Stomach smooth muscle (tissue), 2 donors: ENCODE measurements around the gene VPS8.

Experiments used
- H3K27ac ChIP-seq: one replicate; pipeline ENCODE4 v1.7.0; 2013; ENCODE audit warnings: mild to moderate bottlenecking, low read length, inconsistent platforms
- H3K27me3 ChIP-seq, 2 donors: one replicate each; pipeline ENCODE4 v1.7.0; 2013; ENCODE audit warnings: low read length in 2 of 2; ENCODE audit not compliant: insufficient read depth in 2 of 2, control insufficient read depth in 1 of 2
- H3K36me3 ChIP-seq, 2 donors: one replicate each; pipeline ENCODE4 v1.7.0; 2013; ENCODE audit warnings: low read length in 2 of 2; ENCODE audit not compliant: control insufficient read depth in 2 of 2, insufficient read depth in 2 of 2
- H3K4me1 ChIP-seq: one replicate; pipeline ENCODE4 v1.7.0; 2013; ENCODE audit warnings: low read length; ENCODE audit not compliant: control insufficient read depth, insufficient read depth
- H3K4me3 ChIP-seq, 2 donors: one replicate each; pipeline ENCODE4 v1.7.0; 2013; ENCODE audit warnings: low read length in 2 of 2
- H3K9ac ChIP-seq, 2 donors: one replicate each; pipeline ENCODE4 v1.7.0; 2013; ENCODE audit warnings: low read length in 2 of 2, mild to moderate bottlenecking in 1 of 2
- H3K9me3 ChIP-seq, 2 donors: one replicate each; pipeline ENCODE4 v1.7.0; 2013; ENCODE audit warnings: low read length in 2 of 2; ENCODE audit not compliant: control insufficient read depth in 2 of 2
- donor health status: healthy.
- donor health status: Pancreatic carcinoma.

Gene VPS8

DNA sequence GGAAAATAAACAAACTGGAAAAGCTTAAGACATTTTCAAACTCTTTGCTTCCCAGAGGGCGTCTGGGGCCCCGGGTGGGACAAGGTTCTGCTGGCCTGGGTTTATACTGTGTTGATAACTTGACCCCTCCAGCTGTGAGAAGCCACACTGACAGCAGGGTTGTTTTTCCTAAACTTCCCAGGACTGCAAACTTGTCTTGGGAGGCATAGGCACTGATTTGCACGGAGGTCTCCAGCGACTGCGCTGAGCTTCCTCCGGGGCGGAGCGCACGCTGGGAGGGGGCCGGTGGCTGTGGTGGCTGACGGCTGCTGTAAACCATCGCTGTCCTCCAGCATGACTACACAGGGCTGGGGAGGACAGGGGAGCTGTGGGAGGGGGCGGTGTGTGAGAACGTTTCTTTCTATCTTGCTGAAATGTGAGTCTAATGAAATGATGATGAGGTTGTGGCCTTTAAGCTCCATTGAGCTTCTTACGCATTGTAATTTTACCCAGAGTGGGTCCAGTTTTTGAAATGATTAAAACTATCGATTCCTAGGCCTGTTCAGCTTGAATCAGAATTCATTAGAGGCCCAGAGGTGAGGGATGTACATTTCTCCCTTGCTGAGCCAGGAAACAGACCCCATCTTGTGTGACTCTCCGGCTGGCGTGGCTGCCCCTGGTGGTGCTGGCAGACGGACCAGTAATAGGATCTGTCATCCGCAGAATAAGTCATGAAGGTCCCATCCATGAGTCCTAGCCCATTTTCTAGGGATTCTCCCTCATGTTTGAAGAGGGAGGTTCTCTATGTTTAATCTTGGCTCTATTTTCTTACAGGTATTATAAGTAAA, 40.5 kb upstream of the VPS8 start:
- H3K4me3 ChIP-seq, result no peak overlapping the region
- H3K9ac ChIP-seq, result no peak overlapping the region
- H3K36me3 ChIP-seq, result no peaks in the 10 kb centered on the region
- H3K4me1 ChIP-seq, result peaks cover 6% of the 10 kb centered on the region
- no peaks in the 10 kb centered on the region for H3K9me3 ChIP-seq
- H3K27ac ChIP-seq, result no peak overlapping the region
- H3K27me3 ChIP-seq, result no peaks in the 10 kb centered on the region

- H3K27ac ChIP-seq, result no peak overlapping the region
- no peak overlapping the region for H3K4me3 ChIP-seq
- H3K27me3 ChIP-seq, result no peaks in the 10 kb centered on the region
- peaks cover 10% of the 10 kb centered on the region for H3K4me1 ChIP-seq
- no peaks in the 10 kb centered on the region for H3K9me3 ChIP-seq
- H3K9ac ChIP-seq, result no peak overlapping the region
- H3K36me3 ChIP-seq, result no peaks in the 10 kb centered on the region
These were observed 39.2 kb upstream of the VPS8 start for GRCh38 chr3:184772667-184773272.

GRCh38 chr3:184773283-184774186, 38.4 kb upstream of the VPS8 start:
- Histone ChIP-seq H3K9ac (peak overlapping the region in 1 of 2 donors; percentile 13), H3K36me3 (no peaks in the 10 kb centered on the region), H3K27me3 (peaks cover 0 to 2% of the 10 kb centered on the region in 2 donors), H3K4me3 (no peak overlapping the region), H3K27ac (peak overlapping the region; percentile 24), H3K4me1 (peaks cover 10% of the 10 kb centered on the region), H3K9me3 (no peaks in the 10 kb centered on the region)

GRCh38 chr3:184776916-184777315, 35.0 kb upstream of the VPS8 start:
- peaks cover 4 to 5% of the 10 kb centered on the region in 2 donors for H3K27me3 ChIP-seq
- no peak overlapping the region for H3K27ac ChIP-seq
- H3K9ac ChIP-seq, result no peak overlapping the region
- no peaks in the 10 kb centered on the region for H3K36me3 ChIP-seq
- no peaks in the 10 kb centered on the region for H3K9me3 ChIP-seq
- peaks cover 10% of the 10 kb centered on the region for H3K4me1 ChIP-seq
- no peak overlapping the region for H3K4me3 ChIP-seq

DNA sequence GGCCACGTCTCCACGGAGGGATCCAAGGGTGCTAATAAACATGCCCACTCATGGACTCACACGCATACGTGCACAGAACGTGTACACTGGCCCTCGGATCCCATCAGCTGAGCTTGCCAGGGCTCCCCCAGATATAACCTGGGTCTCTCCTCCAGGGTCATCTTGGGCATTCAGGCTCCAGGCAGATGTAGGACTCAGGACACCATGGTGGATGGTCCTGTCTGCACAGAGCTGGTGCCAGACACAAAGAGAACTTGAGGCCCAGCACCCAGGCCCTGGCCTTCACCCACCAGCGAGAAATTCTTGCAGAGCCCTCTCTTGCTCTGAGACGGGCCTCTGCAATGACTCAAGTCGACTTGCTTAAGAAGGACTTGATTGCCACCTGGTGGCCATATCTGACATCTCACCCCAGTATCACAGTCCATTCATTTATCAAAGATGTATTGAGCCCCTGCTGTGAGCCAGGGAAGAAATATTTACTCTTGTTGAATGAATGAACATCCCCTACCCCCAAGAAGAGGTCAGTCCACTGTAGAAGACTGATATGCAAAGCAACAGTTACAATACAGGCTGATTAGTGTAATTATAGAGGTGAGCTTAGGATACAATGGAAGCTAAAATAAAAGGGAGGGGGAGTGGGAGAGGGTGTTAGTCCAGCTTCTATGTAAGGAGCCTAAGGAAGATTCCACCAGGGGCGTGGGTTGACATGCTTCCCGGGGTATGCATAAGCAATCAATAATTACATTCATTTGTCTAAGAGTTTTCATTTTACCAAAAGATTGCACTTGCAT, 34.2 kb upstream of the VPS8 start:
- H3K27me3 ChIP-seq, result peaks cover 4 to 5% of the 10 kb centered on the region in 2 donors
- H3K9ac ChIP-seq, result peak overlapping the region in 1 of 2 donors; percentile 13
- H3K4me1 ChIP-seq, result peaks cover 10% of the 10 kb centered on the region
- H3K36me3 ChIP-seq, result no peaks in the 10 kb centered on the region
- H3K27ac ChIP-seq, result no peak overlapping the region
- H3K4me3 ChIP-seq, result no peak overlapping the region
- no peaks in the 10 kb centered on the region for H3K9me3 ChIP-seq

- Histone ChIP-seq H3K9me3 (no peaks in the 10 kb centered on the region), H3K4me1 (peaks cover 6% of the 10 kb centered on the region), H3K9ac (no peak overlapping the region), H3K36me3 (no peaks in the 10 kb centered on the region), H3K27me3 (peaks cover 4 to 5% of the 10 kb centered on the region in 2 donors), H3K27ac (no peak overlapping the region), H3K4me3 (no peak overlapping the region)
These were observed 33.3 kb upstream of the VPS8 start for GRCh38 chr3:184778426-184779332.

DNA sequence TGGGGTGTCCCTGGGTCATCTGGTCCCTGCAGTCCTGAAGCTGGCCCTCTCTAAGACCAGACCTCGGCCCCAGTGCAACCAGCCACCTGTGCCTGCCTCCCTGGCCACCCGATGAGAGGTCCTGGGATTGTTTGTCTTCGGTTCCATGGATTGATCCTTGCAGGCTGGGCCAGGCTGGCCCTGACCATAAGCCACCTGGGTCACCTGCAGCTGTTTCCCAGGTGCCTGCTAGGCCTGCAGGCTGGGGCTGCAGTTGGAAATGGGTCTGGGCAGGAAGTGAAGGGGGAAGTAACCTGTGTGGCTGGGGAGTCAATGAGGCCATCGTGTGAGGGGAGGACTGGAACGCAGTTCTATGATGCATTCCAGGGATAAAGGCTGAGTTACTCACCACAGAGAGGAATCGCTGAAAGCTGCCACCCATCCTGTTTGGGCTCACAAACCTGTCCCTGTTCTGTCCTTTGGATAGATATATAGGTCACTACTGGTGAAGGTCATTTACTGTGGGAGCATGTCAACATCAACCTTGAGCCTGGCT, 30.9 kb upstream of the VPS8 start:
- Histone ChIP-seq H3K27ac (no peak overlapping the region), H3K4me1 (peaks cover 8% of the 10 kb centered on the region), H3K27me3 (peaks cover 4 to 5% of the 10 kb centered on the region in 2 donors), H3K36me3 (no peaks in the 10 kb centered on the region), H3K4me3 (no peak overlapping the region), H3K9ac (no peak overlapping the region), H3K9me3 (no peaks in the 10 kb centered on the region)

DNA sequence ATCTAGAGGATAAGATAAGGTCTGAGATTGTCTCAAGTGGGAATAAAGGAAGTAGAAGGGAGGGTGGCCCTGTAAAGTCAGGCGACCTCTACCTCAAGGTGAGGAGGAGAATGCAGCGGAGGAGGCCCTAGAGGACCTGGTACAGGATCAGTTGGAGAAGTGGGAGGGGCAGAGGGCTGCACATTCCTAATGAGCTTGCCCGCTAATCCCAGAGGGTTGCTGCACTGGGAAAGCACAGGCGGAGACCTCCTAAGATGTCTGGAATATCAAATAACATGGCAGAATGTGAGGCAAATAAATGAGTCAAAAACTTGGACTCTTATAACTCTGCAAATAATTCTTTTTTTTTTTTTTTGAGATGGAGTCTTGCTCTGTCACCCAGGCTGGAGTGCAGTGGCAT, 30.2 kb upstream of the VPS8 start:
- Histone ChIP-seq H3K4me1 (peaks cover 15% of the 10 kb centered on the region), H3K9me3 (no peaks in the 10 kb centered on the region), H3K9ac (no peak overlapping the region), H3K4me3 (no peak overlapping the region), H3K36me3 (no peaks in the 10 kb centered on the region), H3K27me3 (peaks cover 4 to 5% of the 10 kb centered on the region in 2 donors), H3K27ac (no peak overlapping the region)

DNA sequence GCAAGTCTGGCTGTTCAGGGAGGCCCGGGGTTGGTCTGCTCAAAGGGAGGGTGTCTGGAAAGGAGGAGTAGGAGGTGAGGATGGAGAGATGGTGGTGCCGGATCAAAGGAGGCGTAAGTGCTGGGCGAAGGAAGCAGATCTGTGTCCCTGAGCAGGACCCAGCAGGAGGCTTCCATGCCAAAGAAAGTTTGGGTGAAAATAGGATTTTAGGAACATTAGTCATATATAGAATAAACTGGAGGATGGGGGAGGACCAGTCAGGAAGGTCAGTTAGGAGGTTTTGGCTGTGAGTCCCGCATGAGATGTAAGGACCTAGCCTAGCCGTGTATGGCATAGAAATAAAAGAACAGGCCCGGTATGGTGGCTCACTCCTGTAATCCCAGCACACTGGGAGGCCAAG, 28.6 kb upstream of the VPS8 start:
- Histone ChIP-seq H3K9ac (no peak overlapping the region), H3K4me1 (peaks cover 15% of the 10 kb centered on the region), H3K27me3 (peaks cover 4 to 5% of the 10 kb centered on the region in 2 donors), H3K9me3 (no peaks in the 10 kb centered on the region), H3K36me3 (no peaks in the 10 kb centered on the region), H3K27ac (no peak overlapping the region), H3K4me3 (no peak overlapping the region)
